Upper lobe of left lung (tissue), 4 donors: ENCODE measurements around the gene SMIM27.

ENCODE experiments used
- POLR2AphosphoS5 ChIP-seq, 2 donors: sonication (generic); formaldehyde crosslinking; IDR thresholded peaks; one replicate each; pipeline ENCODE4 v1.5.1; 2017; ENCODE audit warnings: antibody characterized with exemption in 2 of 2
- TF ChIP-seq, protein P1 (sequence below), 6 experiments: fragments of 450-650 bp in 4 of 6; fragments of 200-600 bp in 2 of 6; sonication (generic) in 2 of 6; IDR thresholded peaks; one replicate each; pipeline ENCODE4 v1.5.1; 2016 to 2019; ENCODE audit warnings: antibody characterized with exemption in 6 of 6

GRCh38 chr9:32587901-32588300, 35.8 kb downstream of the SMIM27 start:
- TF ChIP-seq, protein P1, sequence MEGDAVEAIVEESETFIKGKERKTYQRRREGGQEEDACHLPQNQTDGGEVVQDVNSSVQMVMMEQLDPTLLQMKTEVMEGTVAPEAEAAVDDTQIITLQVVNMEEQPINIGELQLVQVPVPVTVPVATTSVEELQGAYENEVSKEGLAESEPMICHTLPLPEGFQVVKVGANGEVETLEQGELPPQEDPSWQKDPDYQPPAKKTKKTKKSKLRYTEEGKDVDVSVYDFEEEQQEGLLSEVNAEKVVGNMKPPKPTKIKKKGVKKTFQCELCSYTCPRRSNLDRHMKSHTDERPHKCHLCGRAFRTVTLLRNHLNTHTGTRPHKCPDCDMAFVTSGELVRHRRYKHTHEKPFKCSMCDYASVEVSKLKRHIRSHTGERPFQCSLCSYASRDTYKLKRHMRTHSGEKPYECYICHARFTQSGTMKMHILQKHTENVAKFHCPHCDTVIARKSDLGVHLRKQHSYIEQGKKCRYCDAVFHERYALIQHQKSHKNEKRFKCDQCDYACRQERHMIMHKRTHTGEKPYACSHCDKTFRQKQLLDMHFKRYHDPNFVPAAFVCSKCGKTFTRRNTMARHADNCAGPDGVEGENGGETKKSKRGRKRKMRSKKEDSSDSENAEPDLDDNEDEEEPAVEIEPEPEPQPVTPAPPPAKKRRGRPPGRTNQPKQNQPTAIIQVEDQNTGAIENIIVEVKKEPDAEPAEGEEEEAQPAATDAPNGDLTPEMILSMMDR (IDR thresholded peaks at IDR 0.05), result no peak
- TF ChIP-seq POLR2AphosphoS5 (IDR thresholded peaks at IDR 0.05), result no peak
